PFSK-1 (cell line): Measurements from ENCODE around the gene CDR2.

ENCODE experiments used
- POLR2AphosphoS5 ChIP-seq: IDR thresholded peaks from 2 replicates; pipeline ENCODE4 v1.6.1; 2012; ENCODE audit warnings: low read depth, mild to moderate bottlenecking, control low read depth, low read length, moderate library complexity
- SIN3A ChIP-seq: IDR thresholded peaks from 2 replicates; pipeline ENCODE4 v1.6.1; 2012; ENCODE audit warnings: mild to moderate bottlenecking, low read length, moderate library complexity, borderline replicate concordance; ENCODE audit not compliant: insufficient read depth
- TAF1 ChIP-seq: IDR thresholded peaks from 2 replicates; pipeline ENCODE4 v1.6.1; 2012; ENCODE audit warnings: low read length, control low read depth, borderline replicate concordance; ENCODE audit not compliant: insufficient read depth
- TF ChIP-seq, protein P1 (sequence below), 2 experiments: IDR thresholded peaks; 2 replicates each; pipeline versions ENCODE4 v1.6.1 to v1.8.0; 2011 to 2012; ENCODE audit warnings: low read depth in 2 of 2, low read length in 2 of 2, control low read depth in 1 of 2, inconsistent platforms in 1 of 2, mild to moderate bottlenecking in 1 of 2, moderate library complexity in 1 of 2; ENCODE audit not compliant: insufficient read depth in 1 of 2

DNA sequence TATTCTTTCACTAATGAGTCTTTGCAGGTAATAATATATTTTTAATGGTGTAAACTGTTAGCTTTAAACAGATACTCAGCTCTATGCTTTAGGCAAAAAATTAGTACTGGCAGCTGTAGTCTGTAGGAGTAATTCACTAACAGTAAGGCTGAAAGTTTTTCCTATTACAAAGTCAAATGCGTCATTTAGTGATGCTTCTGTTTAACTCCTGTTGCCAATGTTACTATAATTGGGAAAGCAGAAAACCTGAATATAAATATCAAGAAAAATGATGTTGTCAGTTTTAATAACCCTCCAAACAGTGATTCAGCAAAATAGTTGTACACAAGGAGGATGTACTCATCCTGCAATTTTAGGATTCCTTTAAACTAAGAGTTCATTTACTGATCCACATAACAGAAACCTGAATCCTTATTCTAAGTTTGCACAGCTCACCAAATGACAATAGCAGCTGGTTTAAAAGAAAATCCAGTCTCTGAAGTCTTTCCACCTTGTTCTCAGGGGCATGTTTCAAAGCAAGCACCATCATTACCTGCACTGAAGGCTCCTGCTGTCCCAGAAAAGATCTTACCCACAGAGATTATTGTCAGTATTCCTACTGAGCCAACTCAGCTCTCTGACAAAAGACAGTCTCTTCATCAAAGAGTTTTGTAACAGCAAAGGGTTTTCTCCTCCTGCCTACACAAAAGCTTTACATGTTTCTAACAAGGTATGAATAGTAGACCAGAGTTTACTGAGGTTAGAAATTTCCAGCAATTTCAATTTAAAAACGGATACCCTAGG lies 4.2 kb downstream of the CDR2 start:
- TF ChIP-seq TAF1 (no peak), POLR2AphosphoS5 (no peak), SIN3A (no peak)
- TF ChIP-seq, protein P1, sequence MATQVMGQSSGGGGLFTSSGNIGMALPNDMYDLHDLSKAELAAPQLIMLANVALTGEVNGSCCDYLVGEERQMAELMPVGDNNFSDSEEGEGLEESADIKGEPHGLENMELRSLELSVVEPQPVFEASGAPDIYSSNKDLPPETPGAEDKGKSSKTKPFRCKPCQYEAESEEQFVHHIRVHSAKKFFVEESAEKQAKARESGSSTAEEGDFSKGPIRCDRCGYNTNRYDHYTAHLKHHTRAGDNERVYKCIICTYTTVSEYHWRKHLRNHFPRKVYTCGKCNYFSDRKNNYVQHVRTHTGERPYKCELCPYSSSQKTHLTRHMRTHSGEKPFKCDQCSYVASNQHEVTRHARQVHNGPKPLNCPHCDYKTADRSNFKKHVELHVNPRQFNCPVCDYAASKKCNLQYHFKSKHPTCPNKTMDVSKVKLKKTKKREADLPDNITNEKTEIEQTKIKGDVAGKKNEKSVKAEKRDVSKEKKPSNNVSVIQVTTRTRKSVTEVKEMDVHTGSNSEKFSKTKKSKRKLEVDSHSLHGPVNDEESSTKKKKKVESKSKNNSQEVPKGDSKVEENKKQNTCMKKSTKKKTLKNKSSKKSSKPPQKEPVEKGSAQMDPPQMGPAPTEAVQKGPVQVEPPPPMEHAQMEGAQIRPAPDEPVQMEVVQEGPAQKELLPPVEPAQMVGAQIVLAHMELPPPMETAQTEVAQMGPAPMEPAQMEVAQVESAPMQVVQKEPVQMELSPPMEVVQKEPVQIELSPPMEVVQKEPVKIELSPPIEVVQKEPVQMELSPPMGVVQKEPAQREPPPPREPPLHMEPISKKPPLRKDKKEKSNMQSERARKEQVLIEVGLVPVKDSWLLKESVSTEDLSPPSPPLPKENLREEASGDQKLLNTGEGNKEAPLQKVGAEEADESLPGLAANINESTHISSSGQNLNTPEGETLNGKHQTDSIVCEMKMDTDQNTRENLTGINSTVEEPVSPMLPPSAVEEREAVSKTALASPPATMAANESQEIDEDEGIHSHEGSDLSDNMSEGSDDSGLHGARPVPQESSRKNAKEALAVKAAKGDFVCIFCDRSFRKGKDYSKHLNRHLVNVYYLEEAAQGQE (IDR thresholded peaks at IDR 0.05; ENCODE audit: insufficient read depth in 1 of 2, low read depth in 2 of 2, low read length in 2 of 2) = no peak
